H1 (cell line): Measurements from ENCODE around the gene PSMB5. TPM values are rescaled to one million over a fixed set of nuclear protein-coding genes. Genes with fewer than 3 reads are reported as not detected.
A peak's percentile ranks its signal among the peaks of the same experiment; 100 is the strongest.

Source experiments
- CTCF ChIA-PET: fragments of 300-600 bp; sonication (Branson Sonifier 250); formaldehyde crosslinking; loops from one replicate; lab custom pipeline; 2021; ENCODE audit not compliant: partially characterized antibody; lab: Charles Lee
- POLR2A ChIA-PET: fragments of 300-600 bp; sonication (Branson Sonifier 250); formaldehyde crosslinking; loops from one replicate; lab custom pipeline; 2021; ENCODE audit warnings: inconsistent platforms; ENCODE audit not compliant: partially characterized antibody; lab: Charles Lee
- DNase-seq, 2 experiments: peaks; one replicate each; pipeline versions ENCODE4 v3.0.0 to v3.0.0-alpha.2; 2010 to 2022; ENCODE audit warnings: low spot score in 2 of 2, low read depth in 1 of 2, mixed read lengths in 1 of 2
- FAIRE-seq: peaks from 2 replicates; lab custom pipeline; 2011; peaks lifted over from hg19 to GRCh38; lab: Jason Lieb, UNC
- H2AFZ ChIP-seq: 2 replicates; pipeline ENCODE4 v1.8.1; 2012; ENCODE audit warnings: low read length, inconsistent platforms
- H2AK5ac ChIP-seq: 2 replicates; pipeline ENCODE4 v1.6.1; 2013; ENCODE audit warnings: low read depth, low read length
- H2BK120ac ChIP-seq: replicated peaks from 2 replicates; pipeline ENCODE3; 2013; ENCODE audit warnings: low read depth, low read length, inconsistent platforms
- H2BK12ac ChIP-seq: 2 replicates; pipeline ENCODE4 v1.6.1; 2013; ENCODE audit warnings: low read depth, low read length
- H2BK15ac ChIP-seq: 2 replicates; pipeline ENCODE4 v1.6.1; 2013; ENCODE audit warnings: low read length
- H2BK20ac ChIP-seq: 2 replicates; pipeline ENCODE4 v1.6.1; 2013; ENCODE audit warnings: low read length
- H2BK5ac ChIP-seq: 2 replicates; pipeline ENCODE4 v1.6.1; 2013; ENCODE audit warnings: low read depth, low read length
- H3K14ac ChIP-seq: 2 replicates; pipeline ENCODE4 v1.6.1; 2013; ENCODE audit warnings: inconsistent platforms; ENCODE audit not compliant: insufficient read length
- H3K18ac ChIP-seq: 2 replicates; pipeline ENCODE4 v1.6.1; 2013; ENCODE audit warnings: low read length; ENCODE audit errors: extremely low read depth
- H3K23ac ChIP-seq: 2 replicates; pipeline ENCODE4 v1.6.1; 2013; ENCODE audit warnings: inconsistent platforms; ENCODE audit not compliant: insufficient read length
- H3K23me2 ChIP-seq: 2 replicates; pipeline ENCODE4 v1.6.1; 2013; ENCODE audit warnings: low read depth, low read length
- H3K27ac ChIP-seq: 2 replicates; pipeline ENCODE4 v1.6.1; 2011; ENCODE audit warnings: low read depth, low read length, inconsistent platforms
- H3K27me3 ChIP-seq, 4 experiments: replicated peaks in 1 of 4; 1 replicate in 1 of 4; 2 replicates in 3 of 4; pipeline versions ENCODE4 v1.6.1 to v1.8.1; 2011 to 2013; ENCODE audit warnings: low read length in 3 of 4, mild to moderate bottlenecking in 3 of 4, inconsistent platforms in 2 of 4, mixed read lengths in 2 of 4, moderate library complexity in 1 of 4; ENCODE audit not compliant: control insufficient read depth in 3 of 4, insufficient read depth in 3 of 4; ENCODE audit errors: extremely low read depth in 1 of 4
- H3K36me3 ChIP-seq, 4 experiments: 2 replicates each; pipeline versions ENCODE4 v1.6.1 to v1.8.1; 2011 to 2013; ENCODE audit warnings: mild to moderate bottlenecking in 4 of 4, low read length in 3 of 4, moderate library complexity in 2 of 4, control low read depth in 1 of 4, inconsistent platforms in 1 of 4; ENCODE audit not compliant: insufficient read depth in 4 of 4, control insufficient read depth in 2 of 4
- H3K4ac ChIP-seq: replicated peaks from 2 replicates; pipeline ENCODE3; 2013; ENCODE audit warnings: low read length, low read depth, mixed read lengths, inconsistent platforms; ENCODE audit not compliant: insufficient read length
- H3K4me1 ChIP-seq, 4 experiments: replicated peaks in 1 of 4; 1 replicate in 1 of 4; 2 replicates in 3 of 4; pipeline versions ENCODE4 v1.6.1 to v1.8.1; 2011 to 2013; ENCODE audit warnings: low read length in 3 of 4, inconsistent platforms in 2 of 4, mixed read lengths in 1 of 4; ENCODE audit not compliant: insufficient read depth in 4 of 4, control insufficient read depth in 3 of 4
- H3K4me2 ChIP-seq, 2 experiments: 2 replicates each; pipeline versions ENCODE4 v1.6.1 to v1.8.1; 2011 to 2013; ENCODE audit warnings: low read depth in 2 of 2, low read length in 2 of 2, control low read depth in 1 of 2, inconsistent platforms in 1 of 2, mild to moderate bottlenecking in 1 of 2; ENCODE audit not compliant: insufficient read depth in 1 of 2
- H3K4me3 ChIP-seq, 4 experiments: fragments of 200-600, 300-600 bp in 1 of 4; sonication (generic), shearing (Covaris generic), sonication (Bioruptor Twin) in 1 of 4; 2 replicates each; pipeline versions ENCODE4 v1.5.1 to v1.8.1; 2011 to 2016; ENCODE audit warnings: low read length in 4 of 4, low read depth in 3 of 4, control low read depth in 2 of 4, inconsistent platforms in 2 of 4, mild to moderate bottlenecking in 2 of 4, mixed read lengths in 1 of 4, moderate library complexity in 1 of 4; ENCODE audit not compliant: insufficient read depth in 2 of 4; ENCODE audit errors: extremely low read depth in 1 of 4
- H3K56ac ChIP-seq: replicated peaks from 2 replicates; pipeline ENCODE3; 2013; ENCODE audit warnings: low read depth, mild to moderate bottlenecking, mixed read lengths, low read length, inconsistent platforms; ENCODE audit not compliant: insufficient read length
- H3K79me1 ChIP-seq: 2 replicates; pipeline ENCODE4 v1.6.1; 2013; ENCODE audit warnings: low read depth, low read length, control low read depth
- H3K79me2 ChIP-seq, 2 experiments: 2 replicates each; pipeline versions ENCODE4 v1.6.1 to v1.8.1; 2012 to 2013; ENCODE audit warnings: low read length in 2 of 2, mild to moderate bottlenecking in 2 of 2, inconsistent platforms in 1 of 2; ENCODE audit not compliant: insufficient read depth in 2 of 2, control insufficient read depth in 1 of 2
- H3K9ac ChIP-seq, 4 experiments: replicated peaks in 1 of 4; 1 replicate in 1 of 4; 2 replicates in 3 of 4; pipeline versions ENCODE4 v1.6.1 to v1.8.1; 2011 to 2013; ENCODE audit warnings: low read depth in 3 of 4, low read length in 3 of 4, control low read depth in 2 of 4, mild to moderate bottlenecking in 2 of 4, moderate library complexity in 2 of 4, inconsistent platforms in 1 of 4; ENCODE audit errors: extremely low read depth in 1 of 4
- H3K9me3 ChIP-seq, 2 experiments: 2 replicates each; pipeline versions ENCODE4 v1.6.1 to v1.8.1; 2012 to 2013; ENCODE audit warnings: mild to moderate bottlenecking in 2 of 2, moderate library complexity in 2 of 2, control low read depth in 1 of 2, inconsistent platforms in 1 of 2, low read depth in 1 of 2, low read length in 1 of 2, mixed read lengths in 1 of 2; ENCODE audit not compliant: insufficient read depth in 2 of 2
- H4K20me1 ChIP-seq, 2 experiments: replicated peaks in 1 of 2; 2 replicates each; pipeline versions ENCODE3 to v1.8.1; 2011 to 2013; ENCODE audit warnings: inconsistent platforms in 2 of 2, low read length in 2 of 2, mild to moderate bottlenecking in 1 of 2; ENCODE audit not compliant: insufficient read depth in 2 of 2, control insufficient read depth in 1 of 2
- H4K5ac ChIP-seq: 2 replicates; pipeline ENCODE4 v1.6.1; 2013; ENCODE audit warnings: low read length, low read depth, mixed read lengths, inconsistent platforms; ENCODE audit not compliant: insufficient read length
- H4K8ac ChIP-seq: 2 replicates; pipeline ENCODE4 v1.8.0; 2013; ENCODE audit warnings: mild to moderate bottlenecking, moderate library complexity, low read length, inconsistent platforms; ENCODE audit not compliant: insufficient read depth; ENCODE audit errors: extremely low read depth
- H4K91ac ChIP-seq: replicated peaks from 2 replicates; pipeline ENCODE3; 2013; ENCODE audit warnings: low read length, mixed read lengths, inconsistent platforms; ENCODE audit not compliant: insufficient read length
- POLR2AphosphoS5 ChIP-seq: IDR thresholded peaks from 2 replicates; pipeline ENCODE4 v1.6.1; 2011; ENCODE audit warnings: low read depth, low read length
- SIRT6 ChIP-seq: IDR thresholded peaks from one replicate; pipeline ENCODE4 v1.7.1; 2012; ENCODE audit warnings: low read length, inconsistent platforms
- SIX5 ChIP-seq: IDR thresholded peaks from 2 replicates; pipeline ENCODE4 v1.6.1; 2011; ENCODE audit warnings: mild to moderate bottlenecking, low read depth, low read length
- WGBS, 2 experiments: shearing (Covaris generic) in 1 of 2; methylation state at CpG; one replicate each; pipeline versions ENCODE4 v1.1.6 to v1.1.7; 2013 to 2015; ENCODE audit warnings: low lambda C conversion rate in 2 of 2, mixed read lengths in 2 of 2, inconsistent platforms in 1 of 2, low coverage in 1 of 2, missing lambda C conversion rate in 1 of 2; ENCODE audit not compliant: insufficient replicate concordance in 2 of 2, insufficient coverage in 1 of 2, insufficient read length in 1 of 2; ENCODE audit errors: extremely low coverage in 1 of 2, missing lambda C conversion rate in 1 of 2; 5-methylcytosine and 5-hydroxymethylcytosine counted together
- polyA plus RNA-seq, 7 experiments: library from polyadenylated mRNA; depleted of rRNA in 3 of 7; stranded (reverse) in 5 of 7; unstranded in 2 of 7; fragments of >200 nt in 5 of 7; fragments of 200-250 nt in 2 of 7; gene quantifications; 1 replicate in 5 of 7; 2 replicates in 1 of 7; 4 replicates in 1 of 7; pipeline versions ENCODE4 v1.2.1 to v1.2.3, GENCODE V29; 2011 to 2013; ENCODE audit warnings: missing spikeins in 2 of 7, mixed read lengths in 2 of 7
- total RNA-seq: library from RNA; stranded (reverse); fragmentation: NEBNext Ultra II Directional; extraction: Animal tissue kit (Norgen Biotek cat#: 25700); gene quantifications from 2 replicates; pipeline ENCODE4 v1.2.1, GENCODE V29; 2021

PSMB5 gene
- total and polyA plus RNA-seq, 2 of the 8 experiments (the other 6 are each of a cell fraction or from before 2014, with no cell fraction given): 254 to 510 TPM

DNA sequence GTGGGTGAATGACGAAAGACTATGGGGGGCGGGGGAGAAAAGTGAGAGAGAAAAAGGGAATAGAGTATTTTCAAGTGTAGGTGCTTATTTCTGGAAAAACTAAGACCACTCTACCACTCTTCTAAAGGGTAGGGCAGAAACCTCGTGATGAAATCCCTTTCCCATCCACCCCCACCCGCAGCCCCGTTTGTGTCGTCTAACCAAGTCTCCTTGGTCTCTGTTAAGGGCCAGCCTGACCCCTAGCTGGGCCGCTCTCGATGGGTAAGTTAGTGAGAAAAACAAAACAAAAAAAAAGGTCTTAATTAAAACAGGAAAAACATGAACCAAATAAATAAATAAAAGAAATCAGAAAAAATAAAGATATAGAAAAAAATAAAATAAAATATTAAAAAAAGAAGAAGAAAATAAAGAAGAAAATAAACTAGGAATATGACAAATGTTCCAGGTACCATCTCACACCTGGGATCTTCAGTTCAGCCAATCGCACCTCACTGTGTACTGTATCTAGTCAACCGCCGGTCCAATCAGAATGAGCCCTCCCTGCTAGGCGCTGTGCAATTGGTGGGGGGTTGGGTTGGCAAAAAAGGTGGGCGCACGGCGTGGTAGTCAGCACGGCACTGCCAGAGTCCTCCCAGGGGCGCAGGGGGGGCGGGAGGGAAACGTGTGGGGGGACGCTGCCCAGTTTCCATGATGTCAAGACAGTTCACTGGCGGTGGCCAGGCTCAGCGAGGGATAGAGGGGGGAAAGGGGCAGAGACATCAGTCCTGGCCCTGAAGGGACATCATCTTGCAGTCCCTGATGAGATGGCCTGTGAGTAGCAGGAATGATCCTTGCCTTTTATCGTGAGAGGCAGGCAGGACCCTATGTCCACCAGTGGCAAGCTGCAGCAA is 32.4 kb upstream of the PSMB5 start:
- peaks cover 14% of the 10 kb centered on the region for H3K23me2 ChIP-seq
- H4K8ac ChIP-seq: no peak overlapping the region
- no peak overlapping the region for H2BK5ac ChIP-seq
- H3K18ac ChIP-seq: no peak overlapping the region
- no peak overlapping the region for H2AFZ ChIP-seq
- H2BK15ac ChIP-seq: no peak overlapping the region
- no peak overlapping the region for H3K27ac ChIP-seq
- no peak overlapping the region for H3K56ac ChIP-seq
- peaks cover 5 to 24% (median 10%) of the 10 kb centered on the region in 4 experiments; a peak in 6 of 7 replicates for H3K4me1 ChIP-seq
- no peak overlapping the region for H3K9ac ChIP-seq
- no peak overlapping the region for H4K5ac ChIP-seq
- TF ChIP-seq SIX5: no peak
- TF ChIP-seq SIRT6: no peak
- 0 out of 2 replicates have a peak, but pooled peaks have one; percentile 33 for TF ChIP-seq POLR2AphosphoS5
- TF ChIP-seq, all 59 proteins: peak for 1
- no peaks in the 10 kb centered on the region for H3K9me3 ChIP-seq
- no peak overlapping the region for H2BK12ac ChIP-seq
- H4K91ac ChIP-seq: no peak overlapping the region
- no peak for FAIRE-seq
- ChIA-PET POLR2A (interaction anchor here (1.0 to 3.3 kb wide), 7 partner anchors 8 to 147 kb away, joined by 3 to 33 read pairs (median 5); partner anchors contain the start of genes CDH24 and PRMT5), CTCF (interaction anchor here (0.7 to 2.9 kb wide), 14 partner anchors 8 to 118 kb away, joined by 3 to 55 read pairs (median 15); partner anchors contain the start of genes ACIN1, C14orf119 and CDH24)
- H3K23ac ChIP-seq: no peak overlapping the region
- H4K20me1 ChIP-seq: peaks cover 21 to 24% of the 10 kb centered on the region in 2 experiments
- H3K14ac ChIP-seq: no peak overlapping the region
- no peak overlapping the region for H2BK120ac ChIP-seq
- H2AK5ac ChIP-seq: no peak overlapping the region
- peaks cover 52 to 69% (median 61%) of the 10 kb centered on the region in 4 experiments for H3K36me3 ChIP-seq
- no peak overlapping the region for H3K4me2 ChIP-seq
- no peak overlapping the region for H2BK20ac ChIP-seq
- H3K79me1 ChIP-seq: peaks cover 7% of the 10 kb centered on the region
- H3K79me2 ChIP-seq: peaks cover 23 to 49% of the 10 kb centered on the region in 2 experiments
- no peak for DNase-seq
- no peaks in the 10 kb centered on the region for H3K27me3 ChIP-seq
- WGBS, 2 experiments: 93 to 100% methylated on average over 2 to 20 of the region's 23 CpGs
- no peak overlapping the region for H3K4ac ChIP-seq
- H3K4me3 ChIP-seq: no peak overlapping the region
